ENCODE data around the gene GLIS1. TPM values are rescaled to one million over a fixed set of nuclear protein-coding genes. Genes with fewer than 3 reads are reported as not detected.

The GLIS1 gene
- total RNA-seq, 4 donors from 2014 or later, result not detected

- TF ChIP-seq CTCF (IDR thresholded peaks at IDR 0.05 in 4 of 5, conservative IDR thresholded peaks at IDR 0.05 in 1 of 5), result no peak
- no peak for TF ChIP-seq POLR2A (IDR thresholded peaks at IDR 0.05)
- no peaks in the 10 kb centered on the region for H3K4me1 ChIP-seq
- intact Hi-C loops (cut with DNase I; ENCODE audit: low total_unique reads) (no loop called here), in situ Hi-C loops (cut with MboI; ENCODE audit: low sequenced_read_pairs in 4 of 4) (no loop called here)
- no peak for ATAC-seq
- DNase-seq, result no peak
- no peaks in the 10 kb centered on the region for H3K36me3 ChIP-seq
- no peak overlapping the region for H3K27ac ChIP-seq
- no peaks in the 10 kb centered on the region for H3K27me3 ChIP-seq
- H3K4me3 ChIP-seq, result no peak overlapping the region
- H3K9me3 ChIP-seq, result no peaks in the 10 kb centered on the region
Measured at GRCh38 chr1:53461323-53462044, 277.5 kb downstream of the GLIS1 start.

- Histone ChIP-seq H3K9me3 (no peaks in the 10 kb centered on the region), H3K4me3 (no peak overlapping the region), H3K4me1 (no peaks in the 10 kb centered on the region), H3K27ac (no peak overlapping the region), H3K27me3 (peaks cover 0 to 4% (median 2%) of the 10 kb centered on the region in 3 donors), H3K36me3 (no peaks in the 10 kb centered on the region)
- TF ChIP-seq CTCF (IDR thresholded peaks at IDR 0.05 in 4 of 5, conservative IDR thresholded peaks at IDR 0.05 in 1 of 5) (no peak), POLR2A (IDR thresholded peaks at IDR 0.05) (no peak)
- in situ Hi-C loops (cut with MboI; ENCODE audit: low sequenced_read_pairs in 4 of 4), result no loop called here
- intact Hi-C loops (cut with DNase I; ENCODE audit: low total_unique reads), result no loop called here
- DNase-seq, result no peak
- ATAC-seq, result no peak
Measured at GRCh38 chr1:53460666-53461322, 278.2 kb downstream of the GLIS1 start.

GRCh38 chr1:53460211-53460634 is 278.7 kb downstream of the GLIS1 start:
- DNase-seq (no peak), ATAC-seq (no peak)
- intact Hi-C loops (cut with DNase I; ENCODE audit: low total_unique reads) (no loop called here), in situ Hi-C loops (cut with MboI; ENCODE audit: low sequenced_read_pairs in 4 of 4) (no loop called here)
- Histone ChIP-seq H3K27me3 (peaks cover 0 to 4% (median 3%) of the 10 kb centered on the region in 3 donors), H3K4me1 (no peaks in the 10 kb centered on the region), H3K9me3 (no peaks in the 10 kb centered on the region), H3K4me3 (no peak overlapping the region), H3K36me3 (no peaks in the 10 kb centered on the region), H3K27ac (no peak overlapping the region)
- TF ChIP-seq CTCF (IDR thresholded peaks at IDR 0.05 in 4 of 5, conservative IDR thresholded peaks at IDR 0.05 in 1 of 5) (no peak), POLR2A (IDR thresholded peaks at IDR 0.05) (no peak)

- Histone ChIP-seq H3K27ac (no peak within 1 kb of the TSS), H3K4me1 (no peaks in the 10 kb centered on the region), H3K36me3 (no peaks in the 10 kb centered on the region), H3K27me3 (peaks cover 0 to 4% (median 3%) of the 10 kb centered on the region in 3 donors), H3K9me3 (no peaks in the 10 kb centered on the region), H3K4me3 (no peak within 1 kb of the TSS)
- TF ChIP-seq CTCF (IDR thresholded peaks at IDR 0.05 in 4 of 5, conservative IDR thresholded peaks at IDR 0.05 in 1 of 5) (no peak), POLR2A (IDR thresholded peaks at IDR 0.05) (no peak)
- in situ Hi-C loops (cut with MboI; ENCODE audit: low sequenced_read_pairs in 4 of 4), result no loop called here
- intact Hi-C loops (cut with DNase I; ENCODE audit: low total_unique reads), result no loop called here
- ATAC-seq, result no peak
- DNase-seq, result no peak
Measured at GRCh38 chr1:53459321-53460175, 279.4 kb downstream of the GLIS1 start, which contains the start of gene DMRTB1. DMRTB1 (plus strand) TSS chr1:53459399; CDS start chr1:53459454, 55 bp downstream.
